Stimulated activated CD8-positive, alpha-beta memory T cell treated with anti-CD3 and anti-CD28 coated beads, Interleukin-12 subunit alpha, Interleukin-12 subunit beta, amount 100 ng/mL, for 1 hour (primary cell): ENCODE data around the gene MTCL1.
A peak's percentile ranks its signal among the peaks of the same experiment; 100 is the strongest.

Source experiments
- DNase-seq: peaks from one replicate; pipeline ENCODE4 v3.0.0-alpha.2; 2020; ENCODE audit warnings: low read depth

The MTCL1 gene

DNA sequence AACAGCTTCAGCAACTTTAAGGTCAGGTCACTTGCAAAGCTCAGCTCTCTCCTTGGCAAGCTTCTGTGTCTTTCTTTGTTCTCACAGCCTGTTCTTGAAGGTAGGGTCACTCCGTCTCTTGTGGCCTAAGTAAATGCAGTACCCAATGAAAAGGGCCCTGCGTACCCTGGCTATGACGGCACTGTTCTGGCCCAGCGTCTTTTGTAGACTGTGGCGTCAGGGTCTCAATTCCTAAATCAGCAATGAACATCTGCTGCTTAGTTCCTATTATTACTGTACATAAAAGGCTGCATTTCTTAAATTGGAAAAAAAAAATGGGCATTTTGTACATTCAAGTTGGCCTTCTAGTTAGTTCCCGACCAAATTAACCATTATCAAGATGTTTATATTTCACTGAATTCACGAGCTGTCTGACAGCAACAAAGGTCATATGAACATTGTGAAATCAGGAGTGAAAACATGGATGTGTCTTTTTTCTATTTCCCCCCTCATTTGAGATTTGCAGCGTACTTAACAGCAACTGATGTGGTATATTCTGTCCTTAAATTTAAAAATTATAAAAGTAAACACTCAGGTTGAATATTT lies 17.0 kb upstream of the MTCL1 start:
- DNase-seq: no peak

DNA sequence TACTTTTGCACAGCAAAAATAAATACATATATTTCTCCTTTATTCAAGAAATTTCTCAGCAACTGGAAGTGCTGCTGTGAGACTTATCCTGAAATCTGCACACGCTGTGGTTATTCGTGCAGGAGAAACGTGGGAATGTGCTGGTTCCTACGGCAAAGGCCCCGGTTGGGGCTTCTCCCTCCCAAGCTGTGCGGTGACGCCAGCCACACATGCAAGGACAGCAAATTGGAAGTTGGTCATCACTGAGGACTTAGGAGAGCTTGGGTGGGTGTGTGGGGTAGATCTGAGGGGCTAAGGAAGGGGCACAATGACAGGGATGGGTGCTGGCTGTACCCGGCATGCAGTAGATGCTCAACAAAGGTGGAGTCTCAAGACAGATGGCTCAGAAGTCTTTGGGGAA lies 16.5 kb upstream of the MTCL1 start:
- no peak for DNase-seq

DNA sequence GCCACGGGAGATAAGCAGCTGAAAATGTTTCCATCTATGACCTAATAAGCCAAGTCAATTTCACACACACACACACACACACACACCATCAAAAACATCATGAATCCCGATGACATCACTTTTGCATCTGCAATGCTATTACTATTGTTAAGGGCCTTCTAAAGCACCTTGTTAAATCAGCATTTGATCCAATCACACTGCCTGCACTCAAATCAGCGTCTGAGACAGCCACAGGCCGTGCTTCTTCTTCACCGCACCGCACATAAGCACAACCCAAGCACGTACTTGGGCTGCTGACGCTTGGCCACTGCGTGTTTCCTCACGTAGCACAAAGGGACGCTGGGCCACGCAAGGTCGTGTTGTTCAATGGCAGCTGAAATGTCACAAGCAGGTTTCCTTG lies 15.8 kb upstream of the MTCL1 start:
- no peak for DNase-seq

DNA sequence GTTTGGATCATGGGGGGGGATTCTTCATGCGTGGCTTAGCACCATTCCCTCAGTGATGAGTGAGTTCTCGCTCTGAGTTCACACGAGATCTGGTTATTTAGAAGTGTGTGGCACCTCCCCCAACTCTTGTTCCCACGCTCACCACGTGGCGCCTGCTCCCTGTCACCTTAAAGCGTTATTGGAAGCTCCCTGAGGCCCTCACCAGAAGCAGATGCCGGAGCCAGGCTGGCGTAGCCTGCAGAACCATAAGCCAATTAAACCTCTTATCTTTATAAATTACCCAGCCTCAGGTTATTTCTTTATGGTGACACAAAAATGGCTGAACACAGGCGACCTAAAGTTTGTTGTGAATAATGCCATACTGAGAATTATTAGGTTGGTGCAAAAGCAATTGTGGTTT lies 10.5 kb upstream of the MTCL1 start:
- no peak for DNase-seq

DNA sequence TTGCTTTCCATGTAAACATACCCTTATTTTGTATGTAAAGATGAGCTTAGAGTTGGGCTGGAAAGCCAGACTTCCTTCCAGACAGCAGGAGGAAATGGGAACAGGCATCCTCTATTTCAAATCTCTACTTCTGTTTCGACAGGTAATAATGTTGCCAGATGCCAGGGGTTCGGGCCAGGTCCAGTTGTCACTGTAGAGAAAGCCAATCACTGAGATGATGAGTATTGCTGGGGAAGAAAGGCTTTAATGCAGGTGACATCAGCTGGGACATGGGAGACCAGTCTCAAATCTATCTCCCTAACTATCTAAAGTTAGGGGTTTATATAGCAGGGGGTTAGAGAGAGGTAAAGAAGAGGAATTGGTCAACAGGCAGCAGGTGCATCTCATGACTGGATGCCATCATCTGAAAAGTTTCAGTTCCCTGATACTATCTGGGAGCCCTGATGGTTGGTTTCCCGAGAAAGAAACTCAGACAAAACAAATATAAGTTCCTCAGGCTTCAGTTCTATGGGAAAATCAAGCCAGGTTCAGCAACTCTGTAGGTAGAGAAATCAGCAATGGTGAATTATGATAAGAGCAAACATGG lies 9.3 kb upstream of the MTCL1 start:
- no peak for DNase-seq

DNA sequence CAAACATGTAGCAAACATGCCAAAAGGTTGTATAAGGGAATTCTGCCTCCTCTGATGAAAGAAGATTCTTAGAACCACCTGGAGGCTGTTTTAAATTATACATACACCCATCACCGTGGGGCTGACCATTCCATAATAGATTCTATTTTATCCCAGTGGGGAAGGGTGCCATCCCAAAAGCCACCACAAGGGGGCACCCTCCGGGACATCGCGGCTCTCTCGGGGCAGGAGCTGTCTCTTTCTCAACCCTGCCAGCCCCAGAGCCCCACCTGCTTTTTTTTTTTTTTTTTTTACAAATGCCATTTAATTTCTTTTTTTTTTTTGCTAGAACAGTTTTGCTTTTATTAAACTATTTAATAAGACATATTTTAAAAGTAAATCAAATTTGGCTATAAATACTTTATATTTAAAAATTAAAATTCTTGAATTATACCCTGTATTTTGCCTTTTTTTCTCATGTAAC lies 8.6 kb upstream of the MTCL1 start:
- DNase-seq: peak; percentile 65

DNA sequence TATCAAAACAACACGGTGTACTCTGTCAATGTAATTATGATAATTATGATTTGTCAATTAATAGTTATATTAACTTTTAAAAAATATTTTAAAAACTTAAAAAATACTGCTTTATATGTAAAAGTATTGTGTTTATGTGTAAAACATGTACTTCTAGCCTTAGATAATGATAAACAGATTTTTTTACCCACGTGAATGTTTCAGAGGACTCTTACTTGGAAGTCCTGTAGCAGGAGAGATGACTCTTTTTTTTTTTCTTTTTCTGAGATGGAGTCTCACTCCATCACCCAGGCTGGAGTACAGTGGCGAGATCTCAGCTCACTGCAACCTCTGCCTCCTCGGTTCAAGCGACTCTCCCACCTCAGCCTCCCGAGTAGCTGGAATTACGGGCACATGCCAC lies 6.2 kb upstream of the MTCL1 start:
- DNase-seq: no peak

DNA sequence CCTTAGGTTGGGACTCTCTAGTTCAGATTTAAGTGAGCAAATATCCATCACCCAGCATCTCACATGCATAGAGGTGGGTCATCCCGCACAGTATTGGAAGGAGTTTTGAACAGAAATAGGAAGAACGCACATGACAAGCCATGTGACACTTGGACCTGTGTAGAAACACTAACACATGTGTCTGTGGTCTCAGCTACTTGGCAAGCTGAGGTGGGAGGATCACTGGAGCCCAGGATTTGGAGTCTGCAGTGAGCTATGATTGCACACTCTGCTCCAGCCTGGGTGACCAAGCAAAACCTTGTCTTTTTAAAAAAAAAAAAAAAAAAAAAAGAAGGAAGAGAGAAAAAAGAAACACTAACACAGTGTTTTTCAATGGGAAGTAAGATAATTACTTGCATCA lies 5.4 kb upstream of the MTCL1 start:
- no peak for DNase-seq

DNA sequence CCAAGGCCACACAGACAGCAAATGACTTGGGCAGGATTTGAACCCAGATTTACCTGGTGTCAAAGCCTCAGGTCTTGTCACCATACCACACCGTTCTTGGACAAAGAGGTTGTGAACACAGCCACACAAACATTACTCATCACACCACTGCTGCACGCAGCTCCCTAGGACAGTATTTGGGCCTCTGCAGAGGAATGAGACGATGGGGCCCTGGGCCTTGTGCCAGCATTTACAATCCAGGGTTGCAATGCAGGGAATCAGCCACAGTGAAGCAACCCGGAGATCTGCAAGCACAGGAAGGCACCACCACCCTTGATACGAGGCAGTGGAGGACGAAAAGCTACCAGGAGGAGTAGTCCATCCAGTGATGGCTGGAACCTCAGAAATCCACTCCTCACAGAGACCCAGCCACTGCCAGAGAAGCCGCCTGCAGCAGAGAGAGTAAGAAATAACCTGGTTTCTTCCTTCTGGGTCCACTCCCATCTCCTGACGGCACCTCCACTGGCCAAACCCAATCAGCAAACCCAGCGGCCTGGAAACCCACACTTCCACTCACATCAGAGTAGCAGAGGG lies 3.7 kb upstream of the MTCL1 start:
- DNase-seq: no peak

DNA sequence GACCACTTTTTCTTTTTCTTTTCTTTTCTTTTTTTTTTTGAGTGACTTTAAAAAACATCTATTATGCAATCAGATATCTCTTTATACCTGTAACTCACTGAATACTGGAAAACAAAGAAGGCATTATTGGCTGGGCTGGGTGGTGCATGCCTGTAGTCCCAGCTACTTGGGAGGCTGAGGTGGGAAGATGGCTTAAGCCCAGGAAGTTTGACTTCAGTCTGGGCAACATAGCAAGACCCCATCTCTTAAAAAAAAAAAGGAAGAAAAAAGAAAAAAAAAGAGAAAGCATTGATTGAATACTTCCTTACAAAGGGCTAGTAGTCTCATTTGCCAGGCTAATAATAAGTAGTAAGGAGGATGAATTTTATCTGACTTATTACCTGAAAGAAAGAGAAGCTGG lies 2.7 kb upstream of the MTCL1 start:
- no peak for DNase-seq

DNA sequence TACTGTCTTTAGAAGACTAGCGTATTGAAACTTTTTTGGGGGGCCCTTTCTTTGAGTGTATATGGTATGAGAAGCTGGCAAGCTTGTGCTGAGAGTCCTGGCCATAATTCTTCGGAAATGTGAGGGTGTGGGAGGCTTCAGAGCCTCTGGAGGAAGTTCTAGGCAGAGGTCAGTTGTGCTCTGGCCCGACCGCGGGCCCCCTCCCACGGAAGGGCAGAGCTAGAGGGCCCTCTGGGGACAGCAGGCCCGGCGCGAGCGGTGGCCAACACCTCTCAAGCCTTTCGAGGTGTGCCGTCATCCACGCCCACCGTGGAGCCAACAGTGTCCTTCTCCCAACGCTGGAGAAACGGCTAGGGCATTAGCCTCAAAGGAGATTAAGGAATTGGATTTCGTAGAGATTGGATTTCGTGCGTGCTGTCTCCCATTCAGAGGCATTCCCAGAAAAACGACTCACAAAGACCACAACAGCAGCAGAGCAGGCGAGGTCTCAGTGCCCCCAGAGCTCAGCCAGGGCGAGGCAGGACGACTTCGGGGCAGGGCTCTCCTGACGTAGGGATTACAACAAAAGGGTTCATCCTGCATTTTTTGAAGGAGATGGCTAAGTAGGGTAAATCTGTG lies 2.2 kb upstream of the MTCL1 start:
- no peak for DNase-seq

DNA sequence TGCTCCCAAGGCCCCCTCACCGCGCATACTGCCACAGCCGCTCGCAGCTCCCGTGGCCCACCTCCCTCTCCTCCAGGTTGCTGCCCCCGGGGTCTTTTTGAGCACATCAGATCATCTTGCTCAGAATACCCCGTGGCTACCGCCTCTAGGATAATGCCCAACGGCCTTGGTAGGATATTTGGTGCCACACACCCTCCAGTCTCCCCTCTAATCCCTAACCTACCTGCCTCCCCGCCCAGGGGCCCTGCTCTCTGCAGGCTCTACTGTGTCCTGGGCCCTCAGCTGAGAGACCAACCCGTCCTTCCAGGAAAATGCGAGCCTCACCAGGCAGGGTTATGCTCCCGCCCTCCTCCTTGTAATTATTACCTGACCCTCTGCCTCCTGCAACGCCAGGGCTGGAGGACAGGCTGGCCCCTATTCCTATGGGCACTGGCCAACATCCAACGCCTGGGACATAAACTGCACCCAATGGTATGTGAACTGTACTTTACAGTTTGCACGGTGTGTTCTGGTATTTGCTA lies 1.5 kb upstream of the MTCL1 start:
- no peak for DNase-seq

DNA sequence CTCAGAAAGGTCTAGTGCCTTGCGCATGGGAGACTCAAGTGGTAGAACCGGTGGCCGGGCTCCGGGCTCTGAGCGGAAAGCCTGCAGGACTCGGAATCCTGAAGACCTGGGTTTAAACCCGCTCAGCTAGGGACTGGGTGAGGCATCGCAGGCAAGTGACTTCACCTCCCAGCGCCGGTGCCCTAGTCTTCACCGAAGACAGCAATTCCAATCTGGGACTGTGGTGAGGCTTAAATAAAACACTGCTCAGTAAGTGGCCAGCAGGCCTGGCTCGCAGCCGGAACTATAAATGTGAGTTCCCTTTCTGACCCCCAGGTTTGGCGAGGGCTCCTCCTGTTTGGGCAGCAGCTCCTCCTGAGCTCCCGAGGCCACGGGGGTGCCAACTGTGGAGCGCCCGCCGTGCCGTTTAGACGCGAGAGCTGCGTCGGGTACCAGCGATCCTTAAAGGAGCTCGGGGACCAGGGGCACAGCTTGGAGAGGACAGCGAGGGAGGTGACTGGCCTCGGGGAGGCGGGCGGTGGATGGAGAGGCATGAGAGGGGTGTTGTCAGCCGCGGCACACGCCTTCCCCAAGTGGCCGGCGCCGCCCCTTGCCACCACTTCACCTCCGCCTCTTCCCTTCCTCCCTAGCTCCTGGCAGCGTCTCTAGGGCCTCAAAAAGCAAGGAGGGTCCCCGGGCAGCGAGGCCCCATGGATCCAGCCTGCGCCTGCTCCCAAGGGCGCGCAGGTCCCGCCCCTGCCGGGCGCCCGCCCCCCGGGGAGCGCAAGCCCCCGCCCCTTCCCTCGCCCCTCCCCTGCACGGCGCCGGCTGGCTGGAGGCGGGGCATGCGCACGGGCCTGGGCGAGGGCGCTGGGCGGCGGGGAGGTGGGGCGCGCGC lies 757 bp upstream of the MTCL1 start:
- DNase-seq: peak; percentile 71

DNA sequence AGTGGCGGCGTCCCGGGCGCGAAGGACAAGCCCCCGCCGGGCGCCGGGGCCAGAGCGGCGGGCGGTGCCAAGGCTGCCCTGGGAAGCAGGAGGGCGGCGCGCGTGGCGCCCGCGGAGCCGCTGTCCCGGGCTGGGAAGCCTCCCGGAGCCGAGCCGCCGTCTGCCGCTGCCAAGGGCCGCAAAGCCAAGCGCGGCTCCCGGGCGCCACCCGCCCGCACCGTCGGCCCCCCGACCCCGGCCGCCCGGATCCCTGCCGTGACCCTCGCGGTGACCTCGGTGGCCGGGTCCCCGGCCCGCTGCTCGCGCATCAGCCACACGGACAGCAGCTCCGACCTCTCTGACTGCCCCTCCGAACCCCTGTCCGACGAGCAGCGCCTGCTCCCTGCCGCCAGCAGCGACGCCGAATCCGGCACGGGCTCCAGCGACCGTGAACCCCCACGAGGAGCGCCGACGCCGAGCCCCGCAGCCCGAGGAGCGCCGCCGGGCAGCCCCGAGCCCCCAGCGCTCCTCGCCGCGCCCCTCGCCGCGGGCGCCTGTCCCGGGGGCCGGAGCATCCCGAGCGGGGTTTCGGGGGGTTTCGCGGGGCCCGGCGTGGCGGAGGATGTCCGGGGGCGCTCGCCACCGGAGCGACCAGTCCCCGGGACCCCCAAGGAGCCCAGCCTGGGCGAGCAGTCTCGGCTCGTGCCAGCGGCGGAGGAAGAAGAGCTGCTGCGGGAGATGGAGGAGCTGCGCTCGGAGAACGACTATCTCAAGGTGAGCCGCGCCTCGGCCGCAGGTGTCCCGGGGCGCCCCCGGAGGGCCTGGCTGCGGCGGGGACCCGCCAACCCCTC lies 820 bp downstream of the MTCL1 start:
- no peak for DNase-seq

DNA sequence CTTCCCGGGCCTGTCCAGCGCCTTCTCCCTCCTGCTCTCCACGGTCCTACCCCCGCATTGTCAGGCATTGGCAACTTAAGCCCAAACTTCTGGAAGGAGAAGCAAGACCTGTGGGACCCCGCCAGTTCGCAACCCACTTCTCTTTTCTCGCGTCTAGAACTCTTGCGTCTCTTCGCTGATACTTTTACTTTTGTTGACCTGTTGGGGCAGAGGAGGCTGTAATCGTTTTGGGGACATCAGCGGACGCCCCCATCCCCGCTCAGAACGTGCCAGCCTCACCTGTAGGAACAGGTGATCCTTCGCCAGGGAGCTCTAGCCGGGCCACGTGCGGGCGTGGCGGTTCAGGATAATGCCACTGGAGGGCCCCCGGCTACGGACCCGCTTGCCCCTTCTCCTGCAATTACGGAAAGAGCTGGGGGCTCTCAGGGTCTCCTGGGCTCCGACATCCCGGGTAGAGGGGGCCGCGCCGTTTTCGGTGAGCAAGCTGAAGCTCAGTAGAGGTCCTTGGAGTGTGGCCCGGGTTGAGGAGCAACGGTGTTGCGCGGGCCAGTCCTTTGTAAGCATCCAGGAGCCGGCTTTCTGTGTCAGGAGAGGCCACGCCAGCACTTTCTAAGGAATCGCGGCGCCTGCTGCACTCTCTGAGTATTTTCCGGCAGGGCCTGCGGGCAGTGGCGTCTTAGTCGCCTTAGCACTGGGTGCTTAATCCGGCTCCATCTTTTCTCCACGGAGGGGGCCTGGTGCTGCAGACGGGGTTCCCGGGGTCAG lies 1.6 kb downstream of the MTCL1 start:
- no peak for DNase-seq

DNA sequence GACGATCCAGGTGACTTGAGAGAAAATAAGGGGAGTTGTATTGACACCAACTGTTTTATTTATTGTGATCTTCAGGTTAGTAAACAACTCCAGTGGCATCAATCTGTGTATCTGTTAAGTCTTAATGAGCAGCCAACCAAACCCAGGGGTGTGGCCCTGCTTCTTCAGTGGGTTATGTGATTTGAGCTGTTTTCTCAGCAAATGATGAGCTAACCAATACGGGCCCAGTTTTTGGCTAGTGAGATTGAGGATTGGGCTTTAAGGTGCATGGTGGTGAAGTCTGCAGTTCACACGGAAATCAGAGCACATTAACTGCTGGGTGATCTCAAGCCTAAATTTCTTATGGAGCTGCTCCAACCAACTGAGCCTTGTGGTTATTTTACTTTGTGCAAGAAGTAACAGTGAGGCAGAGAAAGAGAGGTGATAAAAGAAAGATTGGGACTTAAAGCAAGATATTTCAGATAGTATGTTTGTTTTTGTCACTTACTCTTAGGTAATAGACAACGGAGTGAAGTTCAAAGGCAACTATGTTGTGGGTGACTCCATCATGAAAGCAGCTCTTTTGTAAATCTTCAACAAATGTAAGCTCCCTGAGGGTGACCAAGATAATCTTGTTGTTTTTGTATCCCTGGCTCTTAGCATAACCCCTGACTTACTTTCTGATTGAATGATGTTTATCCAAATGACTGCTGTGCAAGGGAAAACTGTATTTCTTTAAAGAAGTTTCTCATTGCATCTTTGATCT lies 2.4 kb downstream of the MTCL1 start:
- no peak for DNase-seq

DNA sequence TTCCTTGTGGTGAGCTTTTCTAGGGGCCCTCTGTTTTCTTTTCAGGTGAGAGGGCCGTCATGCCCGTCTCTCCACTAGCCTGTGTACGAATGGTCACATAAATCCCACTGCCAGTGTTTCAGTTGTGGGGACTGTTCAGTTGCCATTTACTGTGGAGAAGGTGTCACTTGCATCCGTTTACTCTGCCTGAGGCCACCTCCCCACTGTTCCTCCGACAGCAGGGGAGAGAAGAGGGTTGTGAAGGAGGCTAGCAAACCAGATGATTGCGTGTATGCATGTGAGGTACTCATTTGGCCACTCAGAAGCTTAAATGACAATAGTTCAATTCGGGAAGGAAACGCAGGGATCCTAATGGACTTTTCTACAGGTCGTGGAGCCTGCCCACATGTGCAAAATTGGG lies 3.3 kb downstream of the MTCL1 start:
- no peak for DNase-seq

DNA sequence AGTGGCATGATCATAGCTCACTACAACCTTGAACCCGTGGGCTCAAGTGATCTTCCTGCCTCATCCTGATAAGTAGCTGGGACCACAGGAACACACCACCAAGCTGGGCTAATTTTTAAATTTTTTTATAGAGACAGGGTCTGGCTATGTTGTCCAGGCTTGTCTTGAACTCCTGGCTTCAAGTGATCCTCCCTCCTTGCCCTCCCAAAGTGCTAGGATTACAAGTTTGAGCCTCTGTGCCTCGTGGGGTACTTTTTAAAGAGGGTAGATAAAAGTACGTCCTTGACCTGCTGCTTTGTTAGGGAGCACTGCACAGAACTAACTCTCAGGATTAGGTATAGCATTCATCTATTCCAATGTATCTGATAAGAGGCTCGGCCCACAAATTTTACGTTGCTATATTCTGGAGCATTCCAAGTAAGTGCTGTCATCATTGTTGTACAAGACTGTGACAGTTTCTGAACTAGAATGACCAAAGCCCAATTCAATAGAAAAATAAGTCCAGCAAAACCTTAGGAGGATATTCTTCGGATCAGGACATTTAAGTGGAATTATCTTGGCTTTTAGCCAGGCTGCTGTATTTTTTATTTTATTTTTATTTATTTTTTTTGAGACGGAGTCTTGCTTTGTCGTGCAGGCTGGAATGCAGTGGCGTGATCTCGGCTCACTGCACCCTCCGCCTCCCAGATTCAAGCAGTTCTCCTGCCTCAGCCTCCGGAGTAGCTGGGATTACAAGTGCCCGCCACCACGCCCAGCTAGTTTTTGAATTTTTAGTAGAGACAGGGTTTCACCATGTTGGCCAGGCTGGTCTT lies 4.1 kb downstream of the MTCL1 start:
- no peak for DNase-seq

DNA sequence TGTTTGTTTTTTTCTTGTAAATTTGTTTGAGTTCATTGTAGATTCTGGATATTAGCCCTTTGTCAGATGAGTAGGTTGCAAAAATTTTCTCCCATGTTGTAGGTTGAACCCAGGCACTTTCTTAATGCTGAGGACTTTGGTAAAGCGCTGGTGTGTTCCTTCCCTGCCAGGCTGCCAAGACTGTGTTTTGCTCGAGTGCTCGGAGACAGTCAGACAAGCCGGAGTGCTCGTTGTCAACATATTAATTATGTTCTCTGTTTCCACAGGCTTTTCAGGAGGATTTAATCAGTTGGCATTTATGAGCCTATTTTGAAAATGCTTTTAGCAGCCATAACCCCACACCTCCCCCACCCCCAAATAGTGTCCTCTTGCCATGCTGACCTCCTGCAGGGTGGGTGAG lies 6.4 kb downstream of the MTCL1 start:
- DNase-seq: no peak
